Cardiac muscle cell (in vitro differentiated cells and primary cell): ENCODE results near the gene DBI. TPM values are rescaled to one million over a fixed set of nuclear protein-coding genes. Genes with fewer than 3 reads are reported as not detected.

ENCODE experiments used
- DNase-seq, 2 donors: peaks; one replicate each; pipeline versions ENCODE4 v3.0.0 to v3.0.0-alpha.2; 2010 to 2017; ENCODE audit warnings: low read depth in 1 of 2, low spot score in 1 of 2
- H3K27ac ChIP-seq: fragments of 200-600 bp; sonication (generic); 2 replicates; pipeline ENCODE4 v1.5.1; 2016
- H3K27me3 ChIP-seq: fragments of 200-600 bp; sonication (generic); 2 replicates; pipeline ENCODE4 v1.6.0; 2016; ENCODE audit warnings: control low read depth
- H3K36me3 ChIP-seq: fragments of 200-600 bp; sonication (generic); 2 replicates; pipeline ENCODE4 v1.5.1; 2016; ENCODE audit warnings: control low read depth
- H3K4me1 ChIP-seq: fragments of 200-600 bp; sonication (generic); 2 replicates; pipeline ENCODE4 v1.8.1; 2017; ENCODE audit warnings: low read depth, mild to moderate bottlenecking, mixed run types
- H3K4me3 ChIP-seq: fragments of 200-600 bp; sonication (generic); 2 replicates; pipeline ENCODE4 v1.5.1; 2016; ENCODE audit warnings: mild to moderate bottlenecking
- H3K9me3 ChIP-seq: fragments of 200-600 bp; sonication (generic); 2 replicates; pipeline ENCODE4 v1.5.1; 2017; ENCODE audit warnings: low read depth, mild to moderate bottlenecking, control low read depth
- CTCF ChIP-seq: IDR thresholded peaks from 2 replicates; pipeline ENCODE4 v1.5.1; 2012; ENCODE audit warnings: low read depth, mild to moderate bottlenecking, low read length
- polyA plus RNA-seq: library from polyadenylated mRNA; unstranded; fragments of >200 nt; fragmentation: Nextera tagmentation; extraction: Ambion mirVana; gene quantifications from 2 replicates; pipeline ENCODE4 v1.2.1, GENCODE V29; 2016
- total RNA-seq: library from RNA; depleted of rRNA; stranded (reverse); fragments of >200 nt; gene quantifications from 2 replicates; pipeline ENCODE4 v1.2.3, GENCODE V29; 2016

The DBI gene
- total and polyA plus RNA-seq, 2 experiments from 2014 or later, result 158 to 350 TPM

GRCh38 chr2:119377993-119378345, 11.2 kb downstream of the DBI start:
- Histone ChIP-seq H3K27ac (no peak overlapping the region), H3K27me3 (no peaks in the 10 kb centered on the region), H3K36me3 (peaks cover 6% of the 10 kb centered on the region), H3K4me3 (no peak overlapping the region), H3K9me3 (no peaks in the 10 kb centered on the region), H3K4me1 (no peaks in the 10 kb centered on the region)
- TF ChIP-seq CTCF, result no peak
- DNase-seq, result no peak

GRCh38 chr2:119378566-119378965, 11.8 kb downstream of the DBI start:
- H3K9me3 ChIP-seq, result no peaks in the 10 kb centered on the region
- H3K4me3 ChIP-seq, result no peak overlapping the region
- peaks cover under 1% of the 10 kb centered on the region for H3K36me3 ChIP-seq
- TF ChIP-seq CTCF, result no peak
- no peaks in the 10 kb centered on the region for H3K4me1 ChIP-seq
- no peaks in the 10 kb centered on the region for H3K27me3 ChIP-seq
- H3K27ac ChIP-seq, result no peak overlapping the region
- DNase-seq, result no peak

GRCh38 chr2:119383410-119384140, 16.8 kb downstream of the DBI start:
- DNase-seq, result peak in 1 of 2 donors; percentile 15
- Histone ChIP-seq H3K27me3 (no peaks in the 10 kb centered on the region), H3K27ac (no peak overlapping the region), H3K4me1 (no peaks in the 10 kb centered on the region), H3K9me3 (no peaks in the 10 kb centered on the region), H3K4me3 (no peak overlapping the region), H3K36me3 (no peaks in the 10 kb centered on the region)
- no peak for TF ChIP-seq CTCF

GRCh38 chr2:119384971-119385370, 18.2 kb downstream of the DBI start:
- no peak for TF ChIP-seq CTCF
- Histone ChIP-seq H3K27ac (no peak overlapping the region), H3K4me3 (no peak overlapping the region), H3K4me1 (no peaks in the 10 kb centered on the region), H3K36me3 (no peaks in the 10 kb centered on the region), H3K27me3 (no peaks in the 10 kb centered on the region), H3K9me3 (no peaks in the 10 kb centered on the region)
- DNase-seq, result no peak

- TF ChIP-seq CTCF, result no peak
- Histone ChIP-seq H3K9me3 (no peaks in the 10 kb centered on the region), H3K4me3 (no peak overlapping the region), H3K27ac (no peak overlapping the region), H3K4me1 (no peaks in the 10 kb centered on the region), H3K27me3 (no peaks in the 10 kb centered on the region), H3K36me3 (no peaks in the 10 kb centered on the region)
- no peak for DNase-seq
Observed at GRCh38 chr2:119385466-119385865, 18.7 kb downstream of the DBI start.
